ENCODE measurements around the gene TGIF1.

Gene TGIF1

DNA sequence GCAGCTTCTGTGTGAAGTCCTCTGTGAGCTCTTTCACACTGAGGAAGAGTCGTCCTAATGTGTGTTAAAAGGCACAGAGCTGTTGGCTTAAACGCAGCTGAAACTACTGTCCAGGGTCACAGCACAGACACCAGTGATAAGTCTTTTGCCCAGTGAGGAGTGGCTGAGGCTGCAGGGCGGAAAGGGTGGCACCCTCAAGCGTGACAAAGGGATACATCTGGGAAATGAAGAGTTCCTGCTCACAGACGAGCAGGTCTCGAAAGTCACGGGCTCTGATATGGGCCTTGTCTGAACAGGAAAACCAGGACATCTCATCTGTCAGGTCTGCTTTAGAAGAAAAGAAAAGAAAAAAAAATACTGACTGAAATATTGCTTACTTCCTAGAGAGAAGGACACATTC, 36.5 kb downstream of the TGIF1 start:
- no peak for DNase-seq

DNA sequence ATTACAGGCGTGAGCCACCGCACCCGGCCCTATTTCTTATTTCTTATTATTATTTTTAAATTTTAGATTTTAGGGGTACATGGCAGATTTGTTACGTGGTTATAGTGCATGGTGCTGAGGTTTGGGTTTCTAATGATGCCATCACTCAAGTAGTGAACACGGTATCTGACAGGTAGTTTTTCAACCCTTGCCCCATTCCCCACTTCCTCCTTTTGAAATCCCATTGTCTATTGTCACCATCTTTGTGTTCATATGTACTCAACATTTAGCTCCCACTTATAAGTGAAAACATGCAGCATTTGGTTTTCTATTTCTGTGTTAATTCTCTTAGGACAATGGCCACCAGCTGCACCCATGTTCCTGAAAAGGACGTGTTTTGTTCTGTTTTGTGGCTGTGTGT, 39.5 kb downstream of the TGIF1 start:
- DNase-seq, result no peak

DNA sequence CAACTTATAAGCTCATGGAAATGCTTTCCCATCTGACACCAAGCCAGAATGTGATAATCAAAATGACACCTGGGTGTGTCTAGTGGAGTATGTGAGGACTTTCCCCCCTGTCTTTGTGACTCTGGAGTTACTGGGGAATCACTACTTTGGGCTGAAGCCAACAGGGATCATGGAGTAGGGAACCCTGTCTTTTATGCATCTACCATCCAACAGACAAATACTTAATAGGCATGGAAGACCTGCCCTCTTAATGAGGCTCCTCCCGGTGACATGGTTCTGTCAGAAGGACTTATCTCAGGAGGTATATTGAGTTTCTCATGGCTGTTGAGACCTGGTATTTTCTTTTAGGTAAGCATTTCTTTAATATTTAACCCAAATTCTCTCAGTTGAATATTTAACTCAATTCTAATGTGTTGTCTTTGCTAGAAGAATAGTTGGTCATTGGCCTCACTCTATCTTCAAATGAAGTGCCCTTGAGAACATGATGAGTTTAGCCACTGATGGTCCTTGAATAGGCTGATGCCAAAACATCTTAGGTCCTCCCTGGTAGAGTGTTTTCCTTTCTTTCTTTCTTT, 42.1 kb downstream of the TGIF1 start:
- DNase-seq, result no peak

DNA sequence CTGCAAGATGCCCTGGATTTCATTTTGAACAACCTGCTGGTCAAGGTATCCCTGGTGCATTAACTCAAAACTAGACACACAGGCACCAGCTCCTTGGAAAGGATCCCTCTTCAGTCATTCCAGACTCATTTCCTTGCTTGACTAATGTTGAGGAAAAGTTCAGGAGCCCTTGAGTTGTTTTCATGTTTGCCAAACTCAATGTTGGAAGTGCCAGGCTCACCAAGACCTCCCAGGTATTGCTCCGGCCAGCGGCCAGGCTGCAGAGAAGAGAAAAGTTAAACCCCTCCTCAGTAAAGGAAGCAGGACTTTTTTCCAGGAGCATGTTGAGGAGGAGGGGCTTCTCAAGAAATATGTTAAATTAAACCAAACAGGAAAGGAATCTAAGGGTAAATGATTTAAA, 42.7 kb downstream of the TGIF1 start:
- no peak for DNase-seq

DNA sequence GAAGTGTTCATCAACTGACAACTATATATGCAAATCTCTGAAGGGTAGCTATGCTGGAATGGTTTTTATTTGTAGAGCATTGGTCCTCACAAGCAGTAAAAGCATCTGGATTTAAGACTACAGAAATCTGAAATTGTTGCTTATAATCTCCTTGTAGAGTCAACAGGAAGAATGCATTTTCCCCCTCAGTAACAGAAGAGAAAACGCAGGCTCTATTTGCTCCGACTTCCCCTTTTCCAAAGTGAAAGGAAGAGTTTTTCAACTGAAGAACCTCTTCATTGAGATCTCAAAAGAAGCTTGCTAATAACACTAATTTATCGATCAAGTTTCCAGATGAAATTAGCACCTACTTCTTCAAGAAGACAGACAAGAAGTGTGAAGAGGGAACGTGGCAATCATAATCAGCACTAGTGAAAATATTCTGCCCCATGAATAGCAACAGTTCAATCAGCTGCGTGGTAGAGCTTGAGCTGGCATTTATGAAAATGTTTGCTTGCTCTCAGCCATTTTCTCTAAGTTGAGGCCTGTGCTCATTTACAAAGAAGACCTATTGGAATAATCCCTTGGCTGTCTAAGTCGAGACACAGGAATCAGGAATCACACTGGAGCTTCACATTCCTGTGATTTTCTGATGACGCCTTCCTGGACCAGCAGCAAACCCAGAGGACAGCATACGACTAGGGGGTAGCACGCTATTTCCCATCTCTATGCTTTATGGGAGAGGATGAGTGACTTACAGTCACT, 43.7 kb downstream of the TGIF1 start:
- DNase-seq, result no peak

DNA sequence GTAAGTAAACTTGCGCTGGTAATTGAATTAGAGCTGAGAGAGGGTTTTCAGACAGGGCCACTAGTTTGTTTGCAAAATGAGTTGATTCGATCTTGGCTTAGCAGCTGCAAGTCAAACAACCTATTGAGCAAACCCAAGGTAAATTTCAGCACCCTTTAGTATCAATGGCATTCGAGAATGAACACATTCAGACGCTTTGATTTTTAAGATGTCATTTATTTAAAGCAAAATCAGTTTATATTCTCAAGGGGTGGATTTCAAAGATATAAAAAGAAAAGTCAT, 44.2 kb downstream of the TGIF1 start:
- DNase-seq, result no peak

DNA sequence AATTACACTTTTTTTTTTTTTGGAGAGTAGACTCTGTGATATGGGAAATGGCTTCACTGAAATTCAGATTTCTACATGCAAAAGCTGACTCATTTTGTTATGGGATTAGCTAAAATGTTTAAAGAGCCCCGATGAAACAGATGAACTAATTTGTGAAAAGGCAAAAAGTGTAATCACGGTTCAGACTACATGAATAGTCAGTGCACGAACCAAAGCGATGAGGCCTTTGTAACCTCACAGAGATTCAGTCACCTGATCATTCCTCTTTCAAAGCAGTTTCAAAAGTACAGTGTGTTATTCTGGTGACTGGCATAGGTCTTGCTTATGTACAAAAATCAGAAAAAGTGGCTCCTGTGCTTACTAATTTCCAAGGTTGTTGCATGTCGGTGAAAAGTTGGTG, 44.6 kb downstream of the TGIF1 start:
- DNase-seq, result no peak

DNA sequence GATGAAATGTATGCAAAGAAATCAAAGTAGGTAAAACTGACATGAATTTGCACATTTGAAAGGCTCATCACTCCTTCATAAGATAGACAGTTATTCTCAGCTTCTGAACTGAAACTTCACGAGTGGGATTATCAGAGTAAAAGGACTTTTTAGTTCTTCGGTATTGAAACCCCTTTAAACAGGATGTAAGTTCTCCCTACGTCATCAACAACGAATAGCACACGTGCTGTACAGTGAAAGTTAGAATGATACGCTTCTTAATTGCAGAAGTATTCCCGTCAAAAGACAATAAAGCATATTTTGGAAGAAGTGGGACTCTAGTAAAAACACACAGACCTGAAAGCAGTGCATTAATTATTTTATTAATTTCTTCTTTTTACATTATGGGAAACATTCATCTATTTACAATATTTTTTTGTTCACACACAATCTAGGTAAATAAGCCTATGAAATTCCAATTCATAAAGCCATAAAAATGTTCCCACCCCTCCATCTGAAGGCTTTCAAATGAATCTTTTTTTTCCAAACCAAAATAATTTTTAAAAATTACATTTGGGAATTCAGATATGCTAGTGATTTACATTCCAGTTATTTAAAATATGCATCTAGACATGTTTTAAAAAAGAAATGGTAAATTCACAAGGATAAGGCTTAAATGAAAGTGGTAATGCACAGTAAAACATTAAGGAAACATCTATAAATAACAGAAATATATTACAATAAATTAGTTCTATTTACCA, 45.9 kb downstream of the TGIF1 start:
- DNase-seq, result no peak

DNA sequence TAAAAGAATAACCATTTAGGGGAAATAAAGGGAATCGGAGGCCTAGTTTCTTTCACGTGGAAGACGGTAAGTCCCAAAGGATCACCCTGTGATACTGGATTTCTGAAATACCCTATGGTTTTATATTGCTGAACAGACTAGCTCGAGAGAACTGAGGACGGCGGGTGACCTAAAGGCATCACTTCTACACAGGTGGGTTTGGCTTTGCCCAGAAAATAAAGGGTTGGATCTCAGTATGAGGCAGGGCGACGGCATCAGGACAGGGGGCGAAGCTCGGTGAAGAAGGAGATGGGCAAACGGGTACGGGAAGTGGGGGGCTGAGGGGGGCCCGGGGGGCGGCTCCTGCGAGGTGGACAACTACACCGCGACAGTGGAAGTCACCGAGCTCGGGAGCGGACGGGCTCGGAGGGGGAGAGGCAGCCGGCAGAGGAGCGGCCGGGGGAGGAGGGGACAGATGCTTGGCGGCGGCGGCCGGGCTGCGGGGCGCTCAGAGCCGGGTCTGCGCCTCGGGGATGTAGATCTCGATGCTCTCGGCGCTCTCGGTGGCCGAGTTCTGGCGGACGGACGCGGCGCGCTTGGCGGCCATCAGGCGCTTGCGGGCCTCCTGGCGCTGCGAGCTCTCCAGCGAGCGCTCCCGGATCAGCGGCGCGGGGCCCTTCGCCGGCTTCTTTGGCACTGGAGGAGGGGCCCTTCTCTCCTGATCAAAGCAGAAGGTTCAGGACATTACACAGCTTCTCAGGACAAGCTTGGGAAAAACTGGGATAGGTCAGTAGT, 48.9 kb downstream of the TGIF1 start:
- DNase-seq, result no peak

DNA sequence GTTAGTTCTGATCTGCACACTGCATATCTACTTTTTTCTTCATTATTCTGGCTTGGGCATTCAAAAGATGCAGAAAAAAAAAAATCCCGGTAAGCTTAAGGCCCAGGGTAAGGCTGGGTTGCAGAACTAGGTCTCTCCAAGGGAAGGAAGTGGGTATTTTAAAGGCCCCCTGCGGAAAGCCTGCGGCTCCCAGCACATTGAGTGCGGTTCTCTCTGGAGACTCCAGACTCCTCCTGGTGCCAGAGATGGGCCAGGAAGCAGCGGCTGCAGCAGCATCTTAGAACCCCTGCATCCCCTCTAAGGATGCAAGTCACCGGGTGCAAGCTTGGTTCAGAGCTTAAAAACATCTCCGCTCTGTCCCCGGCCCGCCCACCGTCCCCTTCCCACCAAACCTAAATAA, 49.5 kb downstream of the TGIF1 start:
- no peak for DNase-seq

DNA sequence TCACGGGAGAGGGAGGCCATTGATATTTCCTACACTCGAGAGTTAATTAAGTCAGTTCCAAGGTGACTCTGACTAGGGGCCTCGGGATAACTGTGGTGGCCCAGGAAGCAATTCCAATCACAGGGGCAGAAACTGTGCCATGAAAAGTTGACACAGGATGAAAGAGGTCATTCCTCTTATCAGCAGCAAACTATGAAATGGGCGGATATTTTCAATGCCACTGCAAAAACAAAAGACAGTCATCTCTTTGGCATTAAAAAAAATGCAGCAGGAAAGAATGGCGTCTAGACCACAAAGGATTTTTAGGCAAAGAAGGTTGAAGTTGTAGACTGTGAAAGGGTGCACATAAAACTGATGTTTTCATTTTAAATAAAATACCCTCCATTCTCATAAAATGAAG, 50.0 kb downstream of the TGIF1 start:
- DNase-seq, result no peak

DNA sequence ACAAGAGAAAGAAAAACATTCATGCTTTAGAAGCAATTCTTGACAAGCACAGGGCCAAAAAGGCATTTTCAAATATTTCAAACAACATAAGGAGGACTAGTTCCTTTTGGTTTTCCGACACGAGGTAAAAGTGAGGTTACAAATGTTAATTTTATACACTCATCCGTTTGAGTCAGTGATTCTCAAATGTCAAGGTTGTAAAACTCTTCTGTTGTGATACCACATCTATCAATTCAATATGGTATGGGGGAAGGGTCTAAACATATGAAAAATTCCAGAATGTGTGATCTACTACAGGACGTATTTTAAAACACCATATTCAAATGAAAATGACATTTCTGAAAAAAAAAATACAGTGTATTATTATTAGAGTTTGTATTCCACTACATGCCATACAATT, 52.7 kb downstream of the TGIF1 start:
- DNase-seq, result no peak

DNA sequence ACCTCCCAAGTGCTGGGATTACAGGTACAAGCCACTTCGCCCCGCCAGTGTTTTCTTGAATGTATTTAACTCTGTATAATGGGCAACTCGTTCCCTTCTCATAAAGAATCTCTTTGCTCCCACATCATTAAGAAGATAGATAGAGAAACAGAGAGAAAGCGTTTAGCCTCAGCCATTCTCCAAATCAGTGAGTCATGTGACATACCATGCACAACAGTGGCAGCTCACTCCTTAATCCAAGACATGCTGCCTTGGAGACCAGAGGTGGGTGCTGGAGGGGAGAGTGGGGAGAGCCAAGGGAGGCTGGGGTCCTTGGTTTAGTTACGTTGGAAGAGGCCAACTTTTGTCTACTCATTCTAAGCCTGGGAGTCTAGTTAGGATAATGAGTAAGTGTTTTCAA, 54.7 kb downstream of the TGIF1 start:
- no peak for DNase-seq

DNA sequence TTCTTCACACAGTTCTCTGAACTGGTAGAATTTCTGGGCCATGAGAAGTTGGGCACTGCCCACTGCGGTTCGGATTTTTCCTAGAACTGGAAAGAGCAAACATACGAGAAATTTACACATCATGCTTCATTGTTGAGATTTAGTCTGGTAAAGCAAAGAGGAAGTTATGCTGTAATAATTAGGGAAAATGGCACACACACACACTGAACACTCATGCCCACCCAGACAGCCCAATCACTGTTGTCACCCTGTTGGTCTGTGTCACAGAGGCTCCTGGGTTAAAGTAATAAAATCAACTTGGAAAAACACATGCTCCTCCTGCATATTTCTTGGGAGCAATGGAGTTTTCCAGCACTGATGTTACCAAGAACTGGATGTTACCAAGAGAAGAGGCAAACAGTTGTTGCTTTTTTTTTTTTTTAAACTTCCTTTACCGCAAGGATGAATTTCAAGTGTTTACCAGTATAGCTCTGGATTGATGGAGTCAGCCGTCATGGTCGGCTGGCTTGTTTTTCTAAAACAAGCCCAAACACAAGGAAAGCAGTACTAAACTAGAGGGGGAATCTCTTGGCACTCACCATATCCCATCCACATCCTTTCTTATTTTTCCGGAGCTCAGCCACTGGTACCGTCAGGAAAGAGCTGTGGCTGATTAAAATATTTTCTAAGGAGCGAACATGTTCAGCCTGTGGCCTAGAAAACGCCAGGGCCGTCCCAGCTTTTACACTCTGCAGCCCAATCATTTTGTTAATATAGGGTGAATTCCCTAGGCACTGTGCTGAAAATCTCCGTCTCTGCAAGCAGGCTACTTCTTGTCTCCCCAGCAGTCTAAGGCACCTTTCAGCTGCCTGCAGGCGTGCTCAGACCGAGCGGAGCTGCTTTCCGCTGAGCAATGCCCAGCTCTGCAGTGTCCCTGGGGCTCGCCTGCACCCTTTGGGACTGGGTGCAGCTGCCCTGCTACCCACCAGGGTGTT, 58.9 kb downstream of the TGIF1 start:
- DNase-seq, result no peak
